GM12878 (cell line): Measurements from ENCODE around the gene CDK4. TPM values are rescaled to one million over a fixed set of nuclear protein-coding genes. Genes with fewer than 3 reads are reported as not detected.

Source experiments
- BCL11A ChIP-seq: IDR thresholded peaks from 2 replicates; pipeline ENCODE4 v1.6.1; 2011; ENCODE audit warnings: low read depth, low read length
- CHD4 ChIP-seq: fragments of 200-600 bp; sonication (generic); IDR thresholded peaks from 2 replicates; pipeline ENCODE4 v1.6.1; 2016; ENCODE audit warnings: mild to moderate bottlenecking
- DPF2 ChIP-seq: fragments of 450-650 bp; IDR thresholded peaks from 2 replicates; pipeline ENCODE4 v1.6.1; 2017; ENCODE audit warnings: mild to moderate bottlenecking
- EGR1 ChIP-seq, 2 experiments: IDR thresholded peaks; 1 replicate in 1 of 2; 2 replicates in 1 of 2; pipeline ENCODE4 v1.6.1; 2011 to 2012; ENCODE audit warnings: low read depth in 2 of 2, low read length in 2 of 2, borderline replicate concordance in 1 of 2, mild to moderate bottlenecking in 1 of 2, moderate library complexity in 1 of 2
- JUND ChIP-seq: IDR thresholded peaks from 2 replicates; pipeline ENCODE4 v1.6.1; 2012; ENCODE audit warnings: low read depth, mild to moderate bottlenecking, low read length, improper control_type of control experiment, moderate library complexity
- KLF5 ChIP-seq: fragments of 450-650 bp; IDR thresholded peaks from 2 replicates; pipeline ENCODE4 v1.6.1; 2014; ENCODE audit warnings: mild to moderate bottlenecking; ENCODE audit not compliant: partially characterized antibody
- MXI1 ChIP-seq: fragments of 150-350 bp; IDR thresholded peaks from 2 replicates; pipeline ENCODE4 v1.6.1; 2011; ENCODE audit warnings: low read depth, mild to moderate bottlenecking, inconsistent platforms, low read length, improper control_type of control experiment
- MYB ChIP-seq: fragments of 150-350 bp; IDR thresholded peaks from 2 replicates; pipeline ENCODE4 v1.6.1; 2014; ENCODE audit warnings: mild to moderate bottlenecking, low read depth, low read length, borderline replicate concordance
- NR2C1 ChIP-seq: fragments of 450-650 bp; IDR thresholded peaks from 2 replicates; pipeline ENCODE4 v1.6.1; 2017; ENCODE audit warnings: antibody characterized with exemption, mild to moderate bottlenecking, moderate library complexity
- PAX8 ChIP-seq: fragments of 450-650 bp; IDR thresholded peaks from 2 replicates; pipeline ENCODE4 v1.6.1; 2017; ENCODE audit warnings: mild to moderate bottlenecking, moderate library complexity
- RAD51 ChIP-seq: fragments of 450-650 bp; IDR thresholded peaks from 2 replicates; pipeline ENCODE4 v1.6.1; 2016; ENCODE audit warnings: moderate library complexity, mild to moderate bottlenecking, inconsistent platforms
- SMAD5 ChIP-seq: IDR thresholded peaks from 2 replicates; pipeline ENCODE4 v1.6.1; 2016; ENCODE audit warnings: antibody characterized with exemption, low read depth
- SP1 ChIP-seq: IDR thresholded peaks from one replicate; pipeline ENCODE4 v1.6.1; 2011; ENCODE audit warnings: low read depth, low read length
- SREBF1 ChIP-seq: IDR thresholded peaks from 2 replicates; pipeline ENCODE4 v1.6.1; 2012; ENCODE audit warnings: mild to moderate bottlenecking, low read length
- SREBF2 ChIP-seq: IDR thresholded peaks from 2 replicates; pipeline ENCODE4 v1.6.1; 2012; ENCODE audit warnings: mild to moderate bottlenecking, low read length
- STAT3 ChIP-seq: IDR thresholded peaks from 2 replicates; pipeline ENCODE4 v1.6.1; 2011; ENCODE audit warnings: low read depth, low read length, improper control_type of control experiment
- SUZ12 ChIP-seq: fragments of 200-600 bp; sonication (generic); IDR thresholded peaks from one replicate; pipeline ENCODE4 v1.6.1; 2018; ENCODE audit warnings: antibody characterized with exemption, mild to moderate bottlenecking; ENCODE audit not compliant: unreplicated experiment
- TCF7 ChIP-seq: IDR thresholded peaks from 2 replicates; pipeline ENCODE4 v1.6.1; 2014; ENCODE audit warnings: antibody characterized with exemption, borderline replicate concordance
- ZZZ3 ChIP-seq: IDR thresholded peaks from 2 replicates; pipeline ENCODE4 v1.6.1; 2011; ENCODE audit warnings: low read depth; ENCODE audit not compliant: control insufficient read depth, insufficient read length
- polyA plus RNA-seq, 11 experiments: library from polyadenylated mRNA; depleted of rRNA in 4 of 11; unstranded in 6 of 11; stranded (reverse) in 5 of 11; fragments of >200 nt; fragmentation: Nextera tagmentation in 4 of 11; fragmentation: Illumina TruSeq in 1 of 11; extraction: Ambion mirVana in 4 of 11; extraction: Trizol in 1 of 11; gene quantifications; 1 replicate in 1 of 11; 2 replicates in 10 of 11; pipeline versions ENCODE4 v1.2.1 to v1.2.3, GENCODE V29; 2011 to 2016; ENCODE audit warnings: inconsistent platforms in 2 of 11, missing spikeins in 2 of 11, low read depth in 1 of 11
- total RNA-seq, 4 experiments: library from RNA; depleted of rRNA in 3 of 4; stranded (reverse); fragments of >200 nt in 3 of 4; fragmentation: Illumina TruSeq in 1 of 4; extraction: Trizol in 1 of 4; gene quantifications; 2 replicates each; pipeline versions ENCODE4 v1.2.1 to v1.2.3, GENCODE V29; 2013 to 2021
- TF ChIP-seq, protein P1 (sequence below): IDR thresholded peaks from 2 replicates; pipeline ENCODE4 v1.6.1; 2012; ENCODE audit warnings: low read depth, low read length, improper control_type of control experiment
- TF ChIP-seq, protein P2 (sequence below): fragments of 450-650 bp; conservative IDR thresholded peaks from 2 replicates; pipeline ENCODE4 v1.6.1; 2017; ENCODE audit warnings: mild to moderate bottlenecking, moderate library complexity
- TF ChIP-seq, protein P3 (sequence below): fragments of 450-650 bp; IDR thresholded peaks from 2 replicates; pipeline ENCODE4 v1.6.1; 2017; ENCODE audit warnings: mild to moderate bottlenecking
- TF ChIP-seq, protein P4 (sequence below): IDR thresholded peaks from 2 replicates; pipeline ENCODE4 v1.6.1; 2011; ENCODE audit warnings: mild to moderate bottlenecking, low read depth, low read length, moderate library complexity; ENCODE audit not compliant: insufficient replicate concordance

The CDK4 gene
- total and polyA plus RNA-seq, 10 of the 15 experiments (the other 5 are each of a cell fraction or from before 2014, with no cell fraction given), result 26.1 to 385 (median 221) TPM

DNA sequence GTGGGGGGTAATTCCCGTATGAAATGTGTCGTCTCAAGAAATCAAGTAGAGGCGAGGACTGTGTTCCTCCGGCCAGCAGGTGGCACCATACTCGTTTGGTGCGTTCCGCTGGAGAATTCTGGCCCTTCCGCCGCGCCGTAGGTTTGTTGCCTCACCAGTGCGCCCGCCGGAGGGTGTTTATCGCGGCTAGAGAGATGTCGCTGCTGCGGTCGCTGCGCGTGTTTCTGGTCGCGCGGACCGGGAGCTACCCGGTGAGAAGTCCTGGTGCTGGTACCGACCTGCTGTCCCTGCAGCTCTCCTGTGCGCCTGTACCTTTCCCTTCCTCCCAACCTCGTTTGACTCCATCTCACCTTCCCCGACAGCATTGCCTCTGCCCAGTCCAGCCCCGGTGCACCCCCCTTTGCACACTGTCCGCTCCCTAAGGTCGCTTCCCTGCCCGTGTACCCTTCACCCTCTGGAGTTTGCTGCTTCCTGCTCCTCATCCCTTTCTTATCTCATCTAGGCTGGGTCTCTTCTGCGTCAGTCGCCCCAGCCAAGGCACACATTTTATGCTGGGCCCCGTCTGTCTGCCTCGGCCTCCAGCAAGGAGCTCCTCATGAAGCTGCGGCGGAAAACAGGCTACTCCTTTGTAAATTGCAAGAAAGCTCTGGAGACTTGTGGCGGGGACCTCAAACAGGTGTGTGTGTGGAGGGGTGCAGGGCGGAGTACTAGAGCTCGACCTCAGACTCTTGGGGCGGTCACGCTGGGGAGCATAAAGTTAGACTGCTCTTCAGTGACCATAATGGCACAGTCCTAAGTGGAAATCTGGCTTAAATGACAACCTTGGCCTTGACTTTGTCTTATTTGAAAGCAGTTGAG, 30.7 kb upstream of the CDK4 start, which contains the start of gene TSFM (continued):
- TF ChIP-seq SP1, result peak; percentile 59
- TF ChIP-seq NR2C1, result no peak
- TF ChIP-seq SREBF1, result no peak
- no peak for TF ChIP-seq BCL11A
- TF ChIP-seq, protein P1, sequence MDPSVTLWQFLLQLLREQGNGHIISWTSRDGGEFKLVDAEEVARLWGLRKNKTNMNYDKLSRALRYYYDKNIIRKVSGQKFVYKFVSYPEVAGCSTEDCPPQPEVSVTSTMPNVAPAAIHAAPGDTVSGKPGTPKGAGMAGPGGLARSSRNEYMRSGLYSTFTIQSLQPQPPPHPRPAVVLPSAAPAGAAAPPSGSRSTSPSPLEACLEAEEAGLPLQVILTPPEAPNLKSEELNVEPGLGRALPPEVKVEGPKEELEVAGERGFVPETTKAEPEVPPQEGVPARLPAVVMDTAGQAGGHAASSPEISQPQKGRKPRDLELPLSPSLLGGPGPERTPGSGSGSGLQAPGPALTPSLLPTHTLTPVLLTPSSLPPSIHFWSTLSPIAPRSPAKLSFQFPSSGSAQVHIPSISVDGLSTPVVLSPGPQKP, result peak; percentile 61; the same call in 1 of the 2 replicates
- TF ChIP-seq MXI1, result peak; percentile 97
- no peak for TF ChIP-seq JUND
- TF ChIP-seq PAX8, result no peak
- no peak for TF ChIP-seq RAD51
- peak in 1 of 2 experiments; percentile 87; a peak in 2 of 3 replicates for TF ChIP-seq EGR1 (IDR thresholded peaks at IDR 0.05; ENCODE audit: borderline replicate concordance in 1 of 2, low read depth in 2 of 2, low read length in 2 of 2)
- no peak for TF ChIP-seq ZZZ3
- 0 out of 2 replicates have a peak, but pooled peaks have one; percentile 52 for TF ChIP-seq MYB
- TF ChIP-seq, protein P2, sequence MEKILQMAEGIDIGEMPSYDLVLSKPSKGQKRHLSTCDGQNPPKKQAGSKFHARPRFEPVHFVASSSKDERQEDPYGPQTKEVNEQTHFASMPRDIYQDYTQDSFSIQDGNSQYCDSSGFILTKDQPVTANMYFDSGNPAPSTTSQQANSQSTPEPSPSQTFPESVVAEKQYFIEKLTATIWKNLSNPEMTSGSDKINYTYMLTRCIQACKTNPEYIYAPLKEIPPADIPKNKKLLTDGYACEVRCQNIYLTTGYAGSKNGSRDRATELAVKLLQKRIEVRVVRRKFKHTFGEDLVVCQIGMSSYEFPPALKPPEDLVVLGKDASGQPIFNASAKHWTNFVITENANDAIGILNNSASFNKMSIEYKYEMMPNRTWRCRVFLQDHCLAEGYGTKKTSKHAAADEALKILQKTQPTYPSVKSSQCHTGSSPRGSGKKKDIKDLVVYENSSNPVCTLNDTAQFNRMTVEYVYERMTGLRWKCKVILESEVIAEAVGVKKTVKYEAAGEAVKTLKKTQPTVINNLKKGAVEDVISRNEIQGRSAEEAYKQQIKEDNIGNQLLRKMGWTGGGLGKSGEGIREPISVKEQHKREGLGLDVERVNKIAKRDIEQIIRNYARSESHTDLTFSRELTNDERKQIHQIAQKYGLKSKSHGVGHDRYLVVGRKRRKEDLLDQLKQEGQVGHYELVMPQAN, result peak; percentile 88
- TF ChIP-seq DPF2, result no peak
- TF ChIP-seq TCF7, result no peak
- no peak for TF ChIP-seq SUZ12
- TF ChIP-seq, protein P3, sequence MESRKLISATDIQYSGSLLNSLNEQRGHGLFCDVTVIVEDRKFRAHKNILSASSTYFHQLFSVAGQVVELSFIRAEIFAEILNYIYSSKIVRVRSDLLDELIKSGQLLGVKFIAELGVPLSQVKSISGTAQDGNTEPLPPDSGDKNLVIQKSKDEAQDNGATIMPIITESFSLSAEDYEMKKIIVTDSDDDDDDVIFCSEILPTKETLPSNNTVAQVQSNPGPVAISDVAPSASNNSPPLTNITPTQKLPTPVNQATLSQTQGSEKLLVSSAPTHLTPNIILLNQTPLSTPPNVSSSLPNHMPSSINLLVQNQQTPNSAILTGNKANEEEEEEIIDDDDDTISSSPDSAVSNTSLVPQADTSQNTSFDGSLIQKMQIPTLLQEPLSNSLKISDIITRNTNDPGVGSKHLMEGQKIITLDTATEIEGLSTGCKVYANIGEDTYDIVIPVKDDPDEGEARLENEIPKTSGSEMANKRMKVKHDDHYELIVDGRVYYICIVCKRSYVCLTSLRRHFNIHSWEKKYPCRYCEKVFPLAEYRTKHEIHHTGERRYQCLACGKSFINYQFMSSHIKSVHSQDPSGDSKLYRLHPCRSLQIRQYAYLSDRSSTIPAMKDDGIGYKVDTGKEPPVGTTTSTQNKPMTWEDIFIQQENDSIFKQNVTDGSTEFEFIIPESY, result no peak
- TF ChIP-seq SMAD5, result peak; percentile 56; the same call in 1 of the 2 replicates
- TF ChIP-seq STAT3, result peak; percentile 86; the same call in 1 of the 2 replicates
- TF ChIP-seq KLF5, result peak; percentile 68
- TF ChIP-seq CHD4, result no peak
- TF ChIP-seq, protein P4, sequence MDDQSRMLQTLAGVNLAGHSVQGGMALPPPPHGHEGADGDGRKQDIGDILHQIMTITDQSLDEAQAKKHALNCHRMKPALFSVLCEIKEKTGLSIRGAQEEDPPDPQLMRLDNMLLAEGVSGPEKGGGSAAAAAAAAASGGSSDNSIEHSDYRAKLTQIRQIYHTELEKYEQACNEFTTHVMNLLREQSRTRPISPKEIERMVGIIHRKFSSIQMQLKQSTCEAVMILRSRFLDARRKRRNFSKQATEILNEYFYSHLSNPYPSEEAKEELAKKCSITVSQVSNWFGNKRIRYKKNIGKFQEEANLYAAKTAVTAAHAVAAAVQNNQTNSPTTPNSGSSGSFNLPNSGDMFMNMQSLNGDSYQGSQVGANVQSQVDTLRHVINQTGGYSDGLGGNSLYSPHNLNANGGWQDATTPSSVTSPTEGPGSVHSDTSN, result no peak
- no peak for TF ChIP-seq SREBF2
